Measurements from ENCODE around the gene SEC14L3. TPM values are rescaled to one million over a fixed set of nuclear protein-coding genes. Genes with fewer than 3 reads are reported as not detected.

The SEC14L3 gene
- total and polyA plus RNA-seq, 10 of the 15 experiments (the other 5 are each of a cell fraction or from before 2014, with no cell fraction given): 0.03 TPM; not detected in 9

DNA sequence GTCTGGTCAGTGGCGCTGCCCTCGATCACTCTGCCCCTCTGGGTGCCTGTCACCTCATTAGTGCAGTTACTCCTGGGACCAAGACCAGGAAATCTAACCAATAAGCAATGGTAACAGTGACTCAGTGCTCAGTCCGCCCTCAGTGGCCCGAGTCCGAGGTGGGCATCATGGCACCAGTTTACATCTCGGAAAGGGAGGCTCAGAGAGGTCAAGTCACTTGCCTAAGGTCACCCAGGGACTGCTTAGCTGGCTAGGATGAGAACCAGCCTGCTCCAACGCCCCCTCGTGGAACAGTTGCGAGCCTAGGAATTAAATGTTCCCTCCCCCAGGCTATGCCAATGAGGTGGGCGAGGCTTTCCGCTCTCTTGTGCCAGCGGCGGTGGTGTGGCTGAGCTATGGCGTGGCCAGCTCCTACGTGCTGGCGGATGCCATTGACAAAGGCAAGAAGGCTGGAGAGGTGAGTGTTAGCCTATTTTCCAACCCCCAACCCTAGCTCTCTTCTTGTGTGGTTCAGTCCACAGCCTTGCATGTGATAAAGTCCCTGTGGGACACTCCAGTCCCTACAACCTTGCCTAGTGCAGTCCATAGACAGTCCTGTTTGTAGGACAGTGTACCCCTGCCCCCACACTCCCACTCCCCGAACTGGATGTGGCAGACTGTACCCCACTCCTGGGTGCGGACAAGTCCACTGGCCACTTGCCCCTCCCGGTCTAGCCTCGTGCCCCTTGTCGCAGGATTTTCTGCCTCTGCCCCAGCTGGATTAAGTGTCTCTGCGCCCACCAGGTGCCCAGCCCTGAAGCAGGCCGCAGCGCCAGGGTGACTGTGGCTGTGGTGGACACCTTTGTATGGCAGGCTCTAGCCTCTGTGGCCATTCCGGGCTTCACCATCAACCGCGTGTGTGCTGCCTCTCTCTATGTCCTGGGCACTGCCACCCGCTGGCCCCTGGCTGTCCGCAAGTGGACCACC, 45.1 kb downstream of the SEC14L3 start (continued):
- TF ChIP-seq, protein P1, sequence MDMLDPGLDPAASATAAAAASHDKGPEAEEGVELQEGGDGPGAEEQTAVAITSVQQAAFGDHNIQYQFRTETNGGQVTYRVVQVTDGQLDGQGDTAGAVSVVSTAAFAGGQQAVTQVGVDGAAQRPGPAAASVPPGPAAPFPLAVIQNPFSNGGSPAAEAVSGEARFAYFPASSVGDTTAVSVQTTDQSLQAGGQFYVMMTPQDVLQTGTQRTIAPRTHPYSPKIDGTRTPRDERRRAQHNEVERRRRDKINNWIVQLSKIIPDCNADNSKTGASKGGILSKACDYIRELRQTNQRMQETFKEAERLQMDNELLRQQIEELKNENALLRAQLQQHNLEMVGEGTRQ (IDR thresholded peaks at IDR 0.05; ENCODE audit: borderline replicate concordance, low read depth, low read length): no peak
- TF ChIP-seq GATAD2B (conservative IDR thresholded peaks at IDR 0.05; ENCODE audit: low read depth) (0 out of 2 replicates have a peak, but pooled peaks have one; percentile 15), MYC (IDR thresholded peaks at IDR 0.05; ENCODE audit: insufficient read depth, insufficient read length, insufficient replicate concordance, low read length, severe bottlenecking) (no peak), ZNF217 (IDR thresholded peaks at IDR 0.05) (peak; percentile 59; the same call in 1 of the 2 replicates), NFXL1 (IDR thresholded peaks at IDR 0.05; ENCODE audit: borderline replicate concordance) (peak; percentile 97), RAD21 (IDR thresholded peaks at IDR 0.05; ENCODE audit: insufficient read depth, low read depth, low read length) (peak; percentile 46), CHD4 (IDR thresholded peaks at IDR 0.05) (no peak)

Data from GM12878 (cell line).